HEK293 (cell line): ENCODE data around the gene SIN3A.

Experiments used
- CTCF ChIA-PET: fragments of 350-600 bp; formaldehyde crosslinking; extraction: SDS; loops from one replicate; lab custom pipeline; 2021; ENCODE audit warnings: antibody characterized with exemption; lab: Yijun Ruan, JAX
- POLR2A ChIA-PET: fragments of 300-600 bp; formaldehyde crosslinking; extraction: SDS; loops from one replicate; lab custom pipeline; 2020; ENCODE audit warnings: antibody characterized with exemption, inconsistent platforms; lab: Yijun Ruan, JAX
- H3K27ac ChIP-seq: fragments of 200-500 bp; sonication (Bioruptor generic); 2 replicates; pipeline ENCODE4 v1.5.1; 2014; ENCODE audit warnings: low read depth, low read length, control low read depth, inconsistent platforms; ENCODE audit errors: extremely low read depth
- H3K36me3 ChIP-seq, 2 experiments: fragments of 200-500 bp in 1 of 2; sonication (Bioruptor generic) in 1 of 2; 1 replicate in 1 of 2; 2 replicates in 1 of 2; pipeline ENCODE4 v1.5.1; 2014 to 2017; ENCODE audit warnings: inconsistent platforms in 2 of 2, low read length in 2 of 2; ENCODE audit not compliant: control insufficient read depth in 2 of 2, insufficient read depth in 1 of 2
- H3K4me1 ChIP-seq: fragments of 200-500 bp; sonication (Bioruptor generic); 2 replicates; pipeline ENCODE4 v1.5.1; 2014; ENCODE audit warnings: mild to moderate bottlenecking, low read length, inconsistent platforms; ENCODE audit not compliant: control insufficient read depth, insufficient read depth
- H3K4me3 ChIP-seq: 2 replicates; pipeline ENCODE4 v1.5.1; 2011; ENCODE audit warnings: low read depth, mild to moderate bottlenecking, control low read depth, low read length, moderate library complexity
- H3K9me3 ChIP-seq: fragments of 200-500 bp; sonication (Bioruptor generic); 2 replicates; pipeline ENCODE4 v1.5.1; 2014; ENCODE audit warnings: low read depth, low read length, inconsistent platforms; ENCODE audit not compliant: control insufficient read depth, insufficient read depth
- EGR2 ChIP-seq: fragments of 450-650 bp; formaldehyde crosslinking; IDR thresholded peaks from 2 replicates; pipeline ENCODE4 v1.5.1; 2016; ENCODE audit warnings: low read depth, missing biosample characterization, missing genetic modification characterization
- KLF9 ChIP-seq: fragments of 450-650 bp; formaldehyde crosslinking; IDR thresholded peaks from 2 replicates; pipeline ENCODE4 v1.5.1; 2016; ENCODE audit warnings: missing biosample characterization, missing genetic modification characterization, low read depth
- MZF1 ChIP-seq: fragments of 450-650 bp; formaldehyde crosslinking; IDR thresholded peaks from 2 replicates; pipeline ENCODE4 v1.5.1; 2017; ENCODE audit warnings: missing biosample characterization, missing genetic modification characterization, borderline replicate concordance
- SCRT2 ChIP-seq: fragments of 450-650 bp; formaldehyde crosslinking; IDR thresholded peaks from 2 replicates; pipeline ENCODE4 v1.5.1; 2016; ENCODE audit warnings: missing biosample characterization, missing genetic modification characterization
- TCF7L2 ChIP-seq: IDR thresholded peaks from 2 replicates; pipeline ENCODE4 v1.6.1; 2011; ENCODE audit warnings: low read depth, mild to moderate bottlenecking, inconsistent platforms, low read length, moderate library complexity, borderline replicate concordance
- ZFP69B ChIP-seq: fragments of 450-650 bp; formaldehyde crosslinking; IDR thresholded peaks from 2 replicates; pipeline ENCODE4 v1.5.1; 2016; ENCODE audit warnings: missing biosample characterization, missing genetic modification characterization
- ZNF175 ChIP-seq: fragments of 450-650 bp; formaldehyde crosslinking; IDR thresholded peaks from 2 replicates; pipeline ENCODE4 v1.5.1; 2016; ENCODE audit warnings: missing biosample characterization, missing genetic modification characterization
- ZNF2 ChIP-seq: fragments of 450-650 bp; formaldehyde crosslinking; IDR thresholded peaks from 2 replicates; pipeline ENCODE4 v1.5.1; 2016; ENCODE audit warnings: missing biosample characterization, missing genetic modification characterization
- ZNF211 ChIP-seq: fragments of 450-650 bp; formaldehyde crosslinking; IDR thresholded peaks from 2 replicates; pipeline ENCODE4 v1.5.1; 2016; ENCODE audit warnings: low read depth, missing biosample characterization, missing genetic modification characterization
- ZNF311 ChIP-seq: fragments of 450-650 bp; formaldehyde crosslinking; IDR thresholded peaks from 2 replicates; pipeline ENCODE4 v1.5.1; 2017; ENCODE audit warnings: missing biosample characterization, missing genetic modification characterization, borderline replicate concordance
- ZNF423 ChIP-seq: fragments of 450-650 bp; formaldehyde crosslinking; IDR thresholded peaks from 2 replicates; pipeline ENCODE4 v1.5.1; 2016; ENCODE audit warnings: missing biosample characterization, missing genetic modification characterization
- ZNF426 ChIP-seq: fragments of 450-650 bp; formaldehyde crosslinking; IDR thresholded peaks from 2 replicates; pipeline ENCODE4 v1.5.1; 2017; ENCODE audit warnings: missing biosample characterization, missing genetic modification characterization, mild to moderate bottlenecking, inconsistent platforms, moderate library complexity
- ZNF473 ChIP-seq: fragments of 450-650 bp; formaldehyde crosslinking; IDR thresholded peaks from 2 replicates; pipeline ENCODE4 v1.5.1; 2017; ENCODE audit warnings: missing biosample characterization, missing genetic modification characterization
- ZNF623 ChIP-seq: fragments of 450-650 bp; formaldehyde crosslinking; IDR thresholded peaks from 2 replicates; pipeline ENCODE4 v1.5.1; 2016; ENCODE audit warnings: missing biosample characterization, missing genetic modification characterization
- ZNF785 ChIP-seq: fragments of 450-650 bp; formaldehyde crosslinking; IDR thresholded peaks from 2 replicates; pipeline ENCODE4 v1.5.1; 2016; ENCODE audit warnings: missing biosample characterization, missing genetic modification characterization
- TF ChIP-seq, protein P1 (sequence below): fragments of 450-650 bp; formaldehyde crosslinking; IDR thresholded peaks from 2 replicates; pipeline ENCODE4 v1.5.1; 2016; ENCODE audit warnings: missing biosample characterization, missing genetic modification characterization
- TF ChIP-seq, protein P2 (sequence below): fragments of 450-650 bp; formaldehyde crosslinking; IDR thresholded peaks from 2 replicates; pipeline ENCODE4 v1.5.1; 2017; ENCODE audit warnings: missing biosample characterization, mild to moderate bottlenecking, missing genetic modification characterization, moderate library complexity
- TF ChIP-seq, protein P3 (sequence below): fragments of 450-650 bp; formaldehyde crosslinking; IDR thresholded peaks from 2 replicates; pipeline ENCODE4 v1.5.1; 2016; ENCODE audit warnings: missing biosample characterization, missing genetic modification characterization
- TF ChIP-seq, protein P4 (sequence below): fragments of 450-650 bp; formaldehyde crosslinking; IDR thresholded peaks from 2 replicates; pipeline ENCODE4 v1.5.1; 2016; ENCODE audit warnings: missing biosample characterization, missing genetic modification characterization

SIN3A gene

DNA sequence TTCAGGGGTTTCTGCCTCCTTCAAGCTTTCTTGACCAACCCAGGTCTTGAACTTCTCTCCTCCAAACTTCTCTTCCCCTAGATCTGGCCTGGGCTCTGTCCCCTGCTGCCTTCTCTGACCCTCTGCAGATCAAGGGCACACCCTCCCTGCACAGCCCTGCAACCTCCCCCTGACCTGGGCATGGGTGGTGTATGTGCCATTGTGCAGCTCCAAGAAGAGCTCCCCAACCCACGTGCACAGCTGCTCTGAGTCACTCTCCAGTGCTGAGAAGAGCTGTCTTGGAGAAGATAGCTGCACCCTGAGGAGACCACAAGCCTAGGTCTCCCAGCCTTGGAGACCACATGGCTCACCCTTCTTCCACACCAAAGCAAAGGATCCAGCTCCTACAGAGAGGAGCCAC, 91.1 kb downstream of the SIN3A start:
- Histone ChIP-seq H3K4me3 (no peak overlapping the region), H3K36me3 (peaks cover 3 to 73% of the 10 kb centered on the region in 2 experiments; a peak in 2 of 3 replicates), H3K4me1 (no peaks in the 10 kb centered on the region), H3K27ac (no peak overlapping the region), H3K9me3 (no peaks in the 10 kb centered on the region)
- CTCF ChIA-PET = interaction anchor here (0.5 to 1.8 kb wide), 2 partner anchors 8 to 295 kb away, joined by 3 to 8 read pairs; partner anchors contain the start of gene MAN2C1
- TF ChIP-seq, protein P1, sequence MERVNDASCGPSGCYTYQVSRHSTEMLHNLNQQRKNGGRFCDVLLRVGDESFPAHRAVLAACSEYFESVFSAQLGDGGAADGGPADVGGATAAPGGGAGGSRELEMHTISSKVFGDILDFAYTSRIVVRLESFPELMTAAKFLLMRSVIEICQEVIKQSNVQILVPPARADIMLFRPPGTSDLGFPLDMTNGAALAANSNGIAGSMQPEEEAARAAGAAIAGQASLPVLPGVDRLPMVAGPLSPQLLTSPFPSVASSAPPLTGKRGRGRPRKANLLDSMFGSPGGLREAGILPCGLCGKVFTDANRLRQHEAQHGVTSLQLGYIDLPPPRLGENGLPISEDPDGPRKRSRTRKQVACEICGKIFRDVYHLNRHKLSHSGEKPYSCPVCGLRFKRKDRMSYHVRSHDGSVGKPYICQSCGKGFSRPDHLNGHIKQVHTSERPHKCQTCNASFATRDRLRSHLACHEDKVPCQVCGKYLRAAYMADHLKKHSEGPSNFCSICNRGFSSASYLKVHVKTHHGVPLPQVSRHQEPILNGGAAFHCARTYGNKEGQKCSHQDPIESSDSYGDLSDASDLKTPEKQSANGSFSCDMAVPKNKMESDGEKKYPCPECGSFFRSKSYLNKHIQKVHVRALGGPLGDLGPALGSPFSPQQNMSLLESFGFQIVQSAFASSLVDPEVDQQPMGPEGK = no peak
- TF ChIP-seq EGR2 (peak; percentile 29; the same call in 1 of the 2 replicates), ZNF785 (tag by site-specific recombination) (no peak), TCF7L2 (no peak), ZNF311 (tag by site-specific recombination) (no peak)
- TF ChIP-seq, protein P2, sequence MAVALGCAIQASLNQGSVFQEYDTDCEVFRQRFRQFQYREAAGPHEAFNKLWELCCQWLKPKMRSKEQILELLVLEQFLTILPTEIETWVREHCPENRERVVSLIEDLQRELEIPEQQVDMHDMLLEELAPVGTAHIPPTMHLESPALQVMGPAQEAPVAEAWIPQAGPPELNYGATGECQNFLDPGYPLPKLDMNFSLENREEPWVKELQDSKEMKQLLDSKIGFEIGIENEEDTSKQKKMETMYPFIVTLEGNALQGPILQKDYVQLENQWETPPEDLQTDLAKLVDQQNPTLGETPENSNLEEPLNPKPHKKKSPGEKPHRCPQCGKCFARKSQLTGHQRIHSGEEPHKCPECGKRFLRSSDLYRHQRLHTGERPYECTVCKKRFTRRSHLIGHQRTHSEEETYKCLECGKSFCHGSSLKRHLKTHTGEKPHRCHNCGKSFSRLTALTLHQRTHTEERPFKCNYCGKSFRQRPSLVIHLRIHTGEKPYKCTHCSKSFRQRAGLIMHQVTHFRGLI (tag by site-specific recombination) = no peak
- POLR2A ChIA-PET = interaction anchor here (0.8 to 2.9 kb wide), 5 partner anchors 8 to 219 kb away, joined by 3 to 12 read pairs (median 4); partner anchors contain the start of genes MAN2C1, PTPN9 and SIN3A

DNA sequence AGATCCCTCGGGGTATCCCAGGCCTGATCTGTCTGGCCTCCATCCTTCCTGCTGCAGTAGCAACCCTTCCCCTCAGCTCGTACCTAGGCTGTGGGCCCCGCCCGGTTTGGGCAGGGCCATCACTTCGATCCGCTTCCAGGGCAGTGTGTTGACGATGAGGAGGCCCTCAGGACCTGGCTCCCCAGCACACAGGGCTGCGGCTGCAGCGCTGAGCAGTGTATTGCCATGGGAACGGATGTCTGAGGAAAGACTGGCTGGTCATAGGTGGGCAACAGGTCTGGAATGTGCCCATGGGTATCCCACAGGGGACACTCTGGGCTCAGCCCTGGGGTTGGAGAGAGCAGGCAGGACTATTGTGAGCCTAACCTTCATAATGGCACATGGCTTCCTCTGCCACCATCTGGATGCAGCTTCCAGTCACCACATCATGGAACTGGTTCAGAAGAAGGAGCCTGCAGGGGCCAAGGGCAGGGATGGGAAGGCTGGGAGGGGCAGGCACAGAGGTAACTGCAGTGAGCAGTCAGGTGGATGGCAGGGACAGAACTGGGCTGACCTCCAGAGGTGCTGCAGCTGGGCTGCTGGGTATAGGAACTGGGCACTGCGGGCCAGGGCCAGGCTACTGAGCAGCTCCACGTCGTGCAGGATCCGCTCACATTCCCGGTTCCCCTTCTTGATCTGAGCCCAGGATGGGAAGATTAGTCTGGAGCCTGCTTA, 91.8 kb downstream of the SIN3A start:
- Histone ChIP-seq H3K9me3 (no peaks in the 10 kb centered on the region), H3K4me1 (no peaks in the 10 kb centered on the region), H3K4me3 (no peak overlapping the region), H3K36me3 (peaks cover 0 to 76% of the 10 kb centered on the region in 2 experiments), H3K27ac (no peak overlapping the region)
- ChIA-PET CTCF (interaction anchor here (1.8 kb wide), 1 partner anchor 9 kb away, joined by 8 read pairs; the partner anchor contains the start of gene MAN2C1), POLR2A (interaction anchor here (0.8 to 2.9 kb wide), 4 partner anchors 9 to 220 kb away, joined by 3 to 12 read pairs (median 4); partner anchors contain the start of genes MAN2C1 and PTPN9)
- TF ChIP-seq ZNF623 (tag by site-specific recombination) (no peak), SCRT2 (tag by site-specific recombination) (peak; percentile 80), ZNF423 (tag by site-specific recombination) (no peak), ZFP69B (tag by site-specific recombination) (peak; percentile 68), MZF1 (no peak)
- TF ChIP-seq, protein P3, sequence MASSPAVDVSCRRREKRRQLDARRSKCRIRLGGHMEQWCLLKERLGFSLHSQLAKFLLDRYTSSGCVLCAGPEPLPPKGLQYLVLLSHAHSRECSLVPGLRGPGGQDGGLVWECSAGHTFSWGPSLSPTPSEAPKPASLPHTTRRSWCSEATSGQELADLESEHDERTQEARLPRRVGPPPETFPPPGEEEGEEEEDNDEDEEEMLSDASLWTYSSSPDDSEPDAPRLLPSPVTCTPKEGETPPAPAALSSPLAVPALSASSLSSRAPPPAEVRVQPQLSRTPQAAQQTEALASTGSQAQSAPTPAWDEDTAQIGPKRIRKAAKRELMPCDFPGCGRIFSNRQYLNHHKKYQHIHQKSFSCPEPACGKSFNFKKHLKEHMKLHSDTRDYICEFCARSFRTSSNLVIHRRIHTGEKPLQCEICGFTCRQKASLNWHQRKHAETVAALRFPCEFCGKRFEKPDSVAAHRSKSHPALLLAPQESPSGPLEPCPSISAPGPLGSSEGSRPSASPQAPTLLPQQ (tag by site-specific recombination) = peak; percentile 47; the same call in 1 of the 2 replicates

DNA sequence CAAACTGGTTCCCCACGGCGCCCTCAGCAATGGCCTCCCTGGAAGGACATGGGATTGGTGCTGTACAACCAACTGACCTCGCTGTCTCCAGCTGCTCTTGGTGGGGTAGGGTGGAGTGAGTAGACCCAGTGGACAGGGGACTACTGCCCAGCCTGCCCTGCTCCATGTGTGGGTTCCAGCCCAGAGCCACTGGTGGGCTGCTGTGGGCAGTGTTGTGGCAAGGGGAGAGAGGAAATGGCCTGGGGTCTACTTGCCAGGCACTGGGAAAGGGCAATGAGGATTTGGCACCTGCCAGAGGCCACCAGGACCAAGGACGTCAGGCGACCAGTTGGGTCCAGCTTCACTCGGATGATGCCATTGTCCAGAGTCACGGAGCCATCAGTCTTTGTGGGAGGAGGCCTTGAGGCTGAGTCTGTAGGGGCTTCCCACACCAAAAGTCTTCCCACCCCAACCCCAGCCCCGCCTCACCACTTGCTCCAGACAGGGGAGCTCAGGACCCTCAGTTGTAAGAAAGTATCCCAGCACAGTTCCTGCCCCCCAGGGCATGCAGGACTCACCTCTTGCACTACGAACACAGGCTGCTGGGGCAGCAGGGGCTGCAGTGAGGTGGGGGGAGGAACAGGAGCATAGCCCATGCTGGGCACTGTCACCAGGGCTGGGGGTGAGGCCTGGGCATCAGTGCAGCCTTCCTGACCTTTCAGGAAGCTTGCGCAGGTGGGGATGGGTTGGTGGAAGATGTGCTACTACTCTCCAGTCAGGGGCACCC, 92.5 kb downstream of the SIN3A start:
- no peak overlapping the region for H3K27ac ChIP-seq
- ChIA-PET CTCF (interaction anchor here (0.6 to 1.8 kb wide), 2 partner anchors 9 to 327 kb away, joined by 5 to 8 read pairs; partner anchors contain the start of gene MAN2C1), POLR2A (interaction anchor here (2.9 kb wide), 1 partner anchor 9 kb away, joined by 12 read pairs; the partner anchor contains the start of gene MAN2C1)
- no peak overlapping the region for H3K4me3 ChIP-seq
- no peaks in the 10 kb centered on the region for H3K4me1 ChIP-seq
- TF ChIP-seq ZNF426 (tag by site-specific recombination) = no peak
- TF ChIP-seq ZNF175 = no peak
- no peak for TF ChIP-seq KLF9 (tag by site-specific recombination)
- TF ChIP-seq, protein P4, sequence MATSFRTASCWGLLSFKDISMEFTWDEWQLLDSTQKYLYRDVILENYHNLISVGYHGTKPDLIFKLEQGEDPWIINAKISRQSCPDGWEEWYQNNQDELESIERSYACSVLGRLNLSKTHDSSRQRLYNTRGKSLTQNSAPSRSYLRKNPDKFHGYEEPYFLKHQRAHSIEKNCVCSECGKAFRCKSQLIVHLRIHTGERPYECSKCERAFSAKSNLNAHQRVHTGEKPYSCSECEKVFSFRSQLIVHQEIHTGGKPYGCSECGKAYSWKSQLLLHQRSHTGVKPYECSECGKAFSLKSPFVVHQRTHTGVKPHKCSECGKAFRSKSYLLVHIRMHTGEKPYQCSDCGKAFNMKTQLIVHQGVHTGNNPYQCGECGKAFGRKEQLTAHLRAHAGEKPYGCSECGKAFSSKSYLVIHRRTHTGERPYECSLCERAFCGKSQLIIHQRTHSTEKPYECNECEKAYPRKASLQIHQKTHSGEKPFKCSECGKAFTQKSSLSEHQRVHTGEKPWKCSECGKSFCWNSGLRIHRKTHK (tag by site-specific recombination) = no peak
- TF ChIP-seq EGR2 = no peak
- TF ChIP-seq ZNF211 = no peak
- no peak for TF ChIP-seq ZNF473 (tag by site-specific recombination)
- no peak for TF ChIP-seq ZNF2
- H3K9me3 ChIP-seq = no peaks in the 10 kb centered on the region
- peaks cover 0 to 75% of the 10 kb centered on the region in 2 experiments for H3K36me3 ChIP-seq
